Upper lobe of left lung (tissue), 6 donors: Measurements from ENCODE around the gene RAB44. TPM values are rescaled to one million over a fixed set of nuclear protein-coding genes. Genes with fewer than 3 reads are reported as not detected.
"Not testable (repeated sequence)": the region's sequence is repeated elsewhere in the genome, so short reads cannot be mapped to it uniquely, and the experiment has no call there.

Experiments
- ATAC-seq, 2 donors: fragments of 200-7000 bp; cut with Tn5 transposase; one replicate each; pipeline ENCODE4 v1.9.1; 2022; ENCODE audit warnings: mild to moderate bottlenecking in 2 of 2, moderate library complexity in 2 of 2; ENCODE audit not compliant: low FRiP score in 2 of 2
- DNase-seq, 2 donors: peaks; one replicate each; pipeline ENCODE4 v3.0.0-alpha.2; 2019 to 2020
- H3K27ac ChIP-seq, 4 donors: fragments of 200-600 bp; sonication (generic); one replicate each; pipeline ENCODE4 v1.5.1; 2016 to 2019
- H3K27me3 ChIP-seq, 4 donors: fragments of 200-600 bp; sonication (generic); one replicate each; pipeline ENCODE4 v1.5.1; 2017 to 2019
- H3K36me3 ChIP-seq, 4 donors: fragments of 200-600 bp; sonication (generic); one replicate each; pipeline ENCODE4 v1.5.1; 2016 to 2019
- H3K4me1 ChIP-seq, 4 donors: fragments of 200-600 bp; sonication (generic); one replicate each; pipeline ENCODE4 v1.5.1; 2018 to 2019
- H3K4me3 ChIP-seq, 4 donors: fragments of 200-600 bp; sonication (generic); one replicate each; pipeline ENCODE4 v1.5.1; 2017 to 2019; ENCODE audit warnings: mild to moderate bottlenecking in 2 of 4, moderate library complexity in 1 of 4
- H3K9me3 ChIP-seq, 4 donors: fragments of 200-600 bp; sonication (generic); one replicate each; pipeline ENCODE4 v1.5.1; 2018 to 2019
- CTCF ChIP-seq, 6 experiments: fragments of 450-650 bp in 4 of 6; fragments of 200-600 bp in 2 of 6; sonication (generic) in 2 of 6; IDR thresholded peaks; one replicate each; pipeline ENCODE4 v1.5.1; 2016 to 2019; ENCODE audit warnings: antibody characterized with exemption in 6 of 6
- EP300 ChIP-seq, 4 donors: sonication (generic); formaldehyde crosslinking; IDR thresholded peaks; one replicate each; pipeline ENCODE4 v1.5.1; 2017; ENCODE audit warnings: antibody characterized with exemption in 4 of 4, control low read depth in 2 of 4
- POLR2A ChIP-seq, 4 donors: fragments of 450-650 bp; IDR thresholded peaks; one replicate each; pipeline ENCODE4 v1.5.1; 2016 to 2017; ENCODE audit warnings: antibody characterized with exemption in 4 of 4, mild to moderate bottlenecking in 2 of 4
- POLR2AphosphoS5 ChIP-seq, 2 donors: sonication (generic); formaldehyde crosslinking; IDR thresholded peaks; one replicate each; pipeline ENCODE4 v1.5.1; 2017; ENCODE audit warnings: antibody characterized with exemption in 2 of 2
- WGBS, 2 donors: methylation state at CpG; one replicate each; pipeline ENCODE4 v1.1.5; 2017 to 2018; 5-methylcytosine and 5-hydroxymethylcytosine counted together
- total RNA-seq, 6 donors: library from RNA; depleted of rRNA in 4 of 6; stranded (reverse); fragments of >200 nt in 4 of 6; gene quantifications; one replicate each; pipeline versions ENCODE4 v1.1.0 to v1.2.1, GENCODE V29; 2016 to 2021
- donor health status: DM: no; HTN: no; CAD: no; lungs with moderate emphysema.
- donor health status: DM: no; HTN: yes; CAD: no; lungs with severe emphysema.

Gene RAB44
- total RNA-seq, 6 donors from 2014 or later, result 0.20 to 3.1 (median 1.2) TPM

GRCh38 chr6:36701401-36701991 is 3.9 kb downstream of the RAB44 start:
- TF ChIP-seq CTCF (IDR thresholded peaks at IDR 0.05), result peak in 2 of 6 experiments; percentile 19 to 31
- TF ChIP-seq EP300 (IDR thresholded peaks at IDR 0.05), result no peak
- DNase-seq, result no peak
- Histone ChIP-seq H3K27ac (no peak overlapping the region), H3K4me1 (peaks cover 0 to 18% (median 3%) of the 10 kb centered on the region in 4 donors), H3K9me3 (no peaks in the 10 kb centered on the region), H3K4me3 (no peak overlapping the region), H3K36me3 (no peaks in the 10 kb centered on the region), H3K27me3 (no peaks in the 10 kb centered on the region)
- WGBS, 2 donors, result 53 to 58% methylated on average over 3 of the region's 3 CpGs
- ATAC-seq, result peak in 1 of 2 donors; percentile 39

- DNase-seq (no peak), ATAC-seq (no peak)
- no peak overlapping the region for H3K4me3 ChIP-seq
- no peaks in the 10 kb centered on the region for H3K27me3 ChIP-seq
- H3K4me1 ChIP-seq, result peaks cover 0 to 14% (median 3%) of the 10 kb centered on the region in 4 donors
- TF ChIP-seq EP300 (IDR thresholded peaks at IDR 0.05), result no peak
- no peak for TF ChIP-seq POLR2AphosphoS5 (IDR thresholded peaks at IDR 0.05)
- TF ChIP-seq CTCF (IDR thresholded peaks at IDR 0.05), result no peak
- no peak for TF ChIP-seq POLR2A (IDR thresholded peaks at IDR 0.05)
- WGBS, 2 donors, result 88 to 93% methylated on average over 3 of the region's 3 CpGs
- H3K9me3 ChIP-seq, result no peaks in the 10 kb centered on the region
- H3K36me3 ChIP-seq, result no peaks in the 10 kb centered on the region
- H3K27ac ChIP-seq, result no peak overlapping the region
Measured at GRCh38 chr6:36702656-36703055, 5.0 kb downstream of the RAB44 start.

GRCh38 chr6:36703081-36703606 is 5.5 kb downstream of the RAB44 start:
- Histone ChIP-seq H3K4me3 (no peak overlapping the region), H3K4me1 (peaks cover 0 to 10% (median 3%) of the 10 kb centered on the region in 4 donors), H3K27me3 (no peaks in the 10 kb centered on the region), H3K36me3 (no peaks in the 10 kb centered on the region), H3K27ac (no peak overlapping the region), H3K9me3 (no peaks in the 10 kb centered on the region)
- no peak for TF ChIP-seq EP300 (IDR thresholded peaks at IDR 0.05)
- TF ChIP-seq POLR2AphosphoS5 (IDR thresholded peaks at IDR 0.05), result no peak
- no peak for TF ChIP-seq CTCF (IDR thresholded peaks at IDR 0.05)
- TF ChIP-seq POLR2A (IDR thresholded peaks at IDR 0.05), result no peak
- 95 to 98% methylated on average over 5 of the region's 5 CpGs for WGBS, 2 donors
- no peak for DNase-seq
- ATAC-seq, result no peak

GRCh38 chr6:36703982-36704381 is 6.4 kb downstream of the RAB44 start:
- no peak for ATAC-seq
- Histone ChIP-seq H3K9me3 (no peaks in the 10 kb centered on the region), H3K4me1 (peaks cover 0 to 9% (median 3%) of the 10 kb centered on the region in 4 donors), H3K4me3 (no peak overlapping the region), H3K27ac (no peak overlapping the region), H3K36me3 (no peaks in the 10 kb centered on the region), H3K27me3 (no peaks in the 10 kb centered on the region)
- no peak for DNase-seq
- 95% methylated on average over 13 to 17 of the region's 18 CpGs for WGBS, 2 donors
- TF ChIP-seq EP300 (IDR thresholded peaks at IDR 0.05), result no peak
- no peak for TF ChIP-seq POLR2A (IDR thresholded peaks at IDR 0.05)
- no peak for TF ChIP-seq CTCF (IDR thresholded peaks at IDR 0.05)
- TF ChIP-seq POLR2AphosphoS5 (IDR thresholded peaks at IDR 0.05), result no peak

GRCh38 chr6:36704961-36705577 is 7.4 kb downstream of the RAB44 start:
- 63 to 77% methylated on average over 6 to 7 of the region's 7 CpGs for WGBS, 2 donors
- H3K27ac ChIP-seq, ATAC-seq, DNase-seq, H3K9me3 ChIP-seq, H3K36me3 ChIP-seq, H3K4me3 ChIP-seq, H3K27me3 ChIP-seq, H3K4me1 ChIP-seq: not testable (repeated sequence)
